Heart left ventricle (tissue), 16 donors: ENCODE data around the gene ANKRD39. TPM values are rescaled to one million over a fixed set of nuclear protein-coding genes. Genes with fewer than 3 reads are reported as not detected.

Source experiments
- ATAC-seq, 4 donors: fragments of 200-7000 bp; cut with Tn5 transposase; one replicate each; pipeline ENCODE4 v1.9.1; 2020 to 2022; ENCODE audit warnings: moderate library complexity in 4 of 4, mild to moderate bottlenecking in 3 of 4, moderate number of reproducible peaks in 1 of 4
- DNase-seq, 5 donors: peaks; one replicate each; pipeline ENCODE4 v3.0.0-alpha.2; 2020
- H3K27ac ChIP-seq, 12 donors: fragments of 200-600 bp; sonication (generic) in 4 of 12; one replicate each; pipeline versions ENCODE4 v1.5.0 to v1.8.0; 2016 to 2022; ENCODE audit warnings: mild to moderate bottlenecking in 2 of 12
- H3K27me3 ChIP-seq, 9 donors: fragments of 200-600 bp; sonication (generic) in 2 of 9; one replicate each; pipeline versions ENCODE4 v1.5.1 to v1.8.0; 2016 to 2022; ENCODE audit warnings: mild to moderate bottlenecking in 3 of 9
- H3K36me3 ChIP-seq, 9 donors: fragments of 200-600 bp; sonication (generic) in 2 of 9; one replicate each; pipeline versions ENCODE4 v1.5.0 to v1.8.0; 2018 to 2022; ENCODE audit warnings: mild to moderate bottlenecking in 2 of 9
- H3K4me1 ChIP-seq, 12 donors: fragments of 200-600 bp; sonication (generic) in 4 of 12; one replicate each; pipeline versions ENCODE4 v1.5.0 to v1.8.0; 2016 to 2022; ENCODE audit warnings: mild to moderate bottlenecking in 3 of 12
- H3K4me3 ChIP-seq, 12 donors: fragments of 200-600 bp; sonication (generic) in 4 of 12; one replicate each; pipeline versions ENCODE4 v1.5.0 to v1.8.0; 2017 to 2022; ENCODE audit warnings: mild to moderate bottlenecking in 9 of 12, moderate library complexity in 4 of 12
- H3K9me3 ChIP-seq, 12 donors: fragments of 200-600 bp; sonication (generic) in 4 of 12; one replicate each; pipeline versions ENCODE4 v1.5.0 to v1.8.0; 2016 to 2022; ENCODE audit warnings: mild to moderate bottlenecking in 1 of 12
- POLR2A ChIP-seq, 2 donors: fragments of 450-650 bp; IDR thresholded peaks; one replicate each; pipeline ENCODE4 v1.6.1; 2017; ENCODE audit warnings: antibody characterized with exemption in 2 of 2, mild to moderate bottlenecking in 2 of 2, moderate library complexity in 2 of 2
- WGBS, 4 donors: extraction: QIAGEN DNeasy Blood & Tissue Kit in 2 of 4; methylation state at CpG; one replicate each; pipeline versions ENCODE4 v1.1.5 to v1.1.7; 2013 to 2018; 5-methylcytosine and 5-hydroxymethylcytosine counted together
- intact Hi-C, 10 donors: fragments of 100-400 bp; cut with DNase I; formaldehyde crosslinking; loops; one replicate each; pipeline versions ENCODE4 v1.11.1 to v1.14.2; 2022
- polyA plus RNA-seq, 2 donors: library from polyadenylated mRNA; stranded (reverse); fragments of 200-250 nt; gene quantifications; one replicate each; pipeline ENCODE4 v1.2.3, GENCODE V29; 2013
- total RNA-seq, 9 donors: library from RNA; depleted of rRNA in 2 of 9; stranded (reverse); fragments of >200 nt in 2 of 9; fragmentation: NEBNext Ultra II Directional in 3 of 9; extraction: Animal tissue kit (Norgen Biotek cat#: 25700) in 3 of 9; gene quantifications; one replicate each; pipeline versions ENCODE4 v1.1.0 to v1.2.4, GENCODE V29; 2016 to 2023
- TF ChIP-seq, protein P1 (sequence below), 12 donors: fragments of 200-600 bp; sonication (generic) in 4 of 12; IDR thresholded peaks; one replicate each; pipeline versions ENCODE4 v1.5.0 to v1.8.0; 2018 to 2022; ENCODE audit warnings: antibody characterized with exemption in 12 of 12, mild to moderate bottlenecking in 5 of 12
- donor health status: ischemic (EF 13 %, LVEDD 7.1; RV severe dilation, severe dysfunction).
- donor health status: healthy with polysubstance abuse.
- donor health status: DM: no; HTN: yes; CAD: no.
- donor health status: DM: no; HTN: no; CAD: no.
- donor health status: ischemic (EF 25% LVEDD 6.9; RV normal size, moderate dysfunction).
- donor health status: ischemic (EF 25% LVEDD 5.7; RV mildly dilated, moderate dysfunction).
- donor health status: healthy.
- donor health status: DM: yes; HTN: yes; CAD: no.
- donor health status: ischemic (EF 35%, LVEDD 5.7; RV mildly dilated, moderate dysfunction).
- donor health status: nonischemic (EF 11% LVEDD 7.7; RV severe dilation, severe dysfunction).
- donor health status: DM: yes; HTN: yes; CAD: no.
- donor health status: PGD.
- donor health status: ischemic (EF 29% LVEDD 5.4; RV normal size, mild dysfunction).
- donor health status: nonischemic (EF 23%, LVEDD 6.1; RV moderate dilation, normal function).

ANKRD39 gene
- total and polyA plus RNA-seq, 11 donors = 13.3 to 33.4 (median 17.5) TPM

DNA sequence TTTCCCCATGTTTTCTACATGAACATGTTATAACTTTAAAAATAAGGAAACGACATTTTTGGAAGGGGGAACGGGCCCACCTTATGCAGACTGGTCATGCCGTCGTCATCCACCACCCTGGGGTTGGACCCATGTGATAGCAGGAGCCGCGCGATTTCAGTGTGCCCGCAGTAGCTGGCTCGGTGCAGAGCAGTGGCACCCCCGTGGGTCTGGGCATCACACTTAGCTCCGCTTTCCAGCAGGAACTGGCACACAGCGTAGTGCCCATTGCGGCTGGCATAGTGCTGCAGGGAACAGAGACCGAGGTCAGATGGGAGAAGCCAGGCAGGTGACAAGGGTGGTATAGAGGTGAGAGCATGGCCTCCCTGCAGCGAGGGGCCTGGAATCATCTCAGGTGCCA lies 4.5 kb downstream of the ANKRD39 start:
- WGBS, 4 donors = 93 to 96% (median 95%) methylated on average over 15 of the region's 15 CpGs
- intact Hi-C loops = loop anchor here in 1 of 10 donors (10.0 kb wide), 1 partner anchor 51 kb away; no protein-coding TSS in a partner anchor
- H3K9me3 ChIP-seq = no peaks in the 10 kb centered on the region
- H3K4me3 ChIP-seq = no peak overlapping the region
- no peak for TF ChIP-seq POLR2A (IDR thresholded peaks at IDR 0.05)
- TF ChIP-seq, protein P1, sequence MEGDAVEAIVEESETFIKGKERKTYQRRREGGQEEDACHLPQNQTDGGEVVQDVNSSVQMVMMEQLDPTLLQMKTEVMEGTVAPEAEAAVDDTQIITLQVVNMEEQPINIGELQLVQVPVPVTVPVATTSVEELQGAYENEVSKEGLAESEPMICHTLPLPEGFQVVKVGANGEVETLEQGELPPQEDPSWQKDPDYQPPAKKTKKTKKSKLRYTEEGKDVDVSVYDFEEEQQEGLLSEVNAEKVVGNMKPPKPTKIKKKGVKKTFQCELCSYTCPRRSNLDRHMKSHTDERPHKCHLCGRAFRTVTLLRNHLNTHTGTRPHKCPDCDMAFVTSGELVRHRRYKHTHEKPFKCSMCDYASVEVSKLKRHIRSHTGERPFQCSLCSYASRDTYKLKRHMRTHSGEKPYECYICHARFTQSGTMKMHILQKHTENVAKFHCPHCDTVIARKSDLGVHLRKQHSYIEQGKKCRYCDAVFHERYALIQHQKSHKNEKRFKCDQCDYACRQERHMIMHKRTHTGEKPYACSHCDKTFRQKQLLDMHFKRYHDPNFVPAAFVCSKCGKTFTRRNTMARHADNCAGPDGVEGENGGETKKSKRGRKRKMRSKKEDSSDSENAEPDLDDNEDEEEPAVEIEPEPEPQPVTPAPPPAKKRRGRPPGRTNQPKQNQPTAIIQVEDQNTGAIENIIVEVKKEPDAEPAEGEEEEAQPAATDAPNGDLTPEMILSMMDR (IDR thresholded peaks at IDR 0.05) = no peak
- DNase-seq (no peak), ATAC-seq (no peak)
- no peaks in the 10 kb centered on the region for H3K27me3 ChIP-seq
- H3K27ac ChIP-seq = no peak overlapping the region
- H3K4me1 ChIP-seq = peaks cover 0 to 18% (median 12%) of the 10 kb centered on the region in 12 donors
- peaks cover 0 to 62% (median 56%) of the 10 kb centered on the region in 9 donors for H3K36me3 ChIP-seq

DNA sequence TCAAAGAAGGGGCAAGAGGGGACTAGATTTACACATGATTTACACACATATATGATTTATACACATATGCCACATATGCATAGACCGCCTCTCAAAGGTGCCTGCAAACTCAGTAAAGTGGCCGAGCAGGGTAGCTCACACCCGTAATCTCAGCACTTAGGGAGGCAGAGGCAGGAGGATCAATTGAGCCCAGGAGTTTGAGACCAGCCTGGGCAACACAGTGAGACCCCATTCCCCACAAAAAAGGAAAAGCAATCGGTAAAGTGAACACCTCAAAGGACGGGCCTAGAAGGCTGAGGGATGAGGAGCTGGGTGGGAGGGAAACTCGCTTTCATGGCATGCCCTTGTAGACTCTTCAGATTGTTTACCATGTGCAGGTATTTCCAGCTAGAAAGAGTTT lies 5.1 kb downstream of the ANKRD39 start:
- no peak for DNase-seq
- Histone ChIP-seq H3K36me3 (peaks cover 0 to 69% (median 63%) of the 10 kb centered on the region in 9 donors), H3K4me1 (peaks cover 0 to 17% (median 12%) of the 10 kb centered on the region in 12 donors), H3K27ac (no peak overlapping the region), H3K9me3 (no peaks in the 10 kb centered on the region), H3K27me3 (no peaks in the 10 kb centered on the region), H3K4me3 (no peak overlapping the region)
- intact Hi-C loops = loop anchor here in 1 of 10 donors (10.0 kb wide), 1 partner anchor 52 kb away; no protein-coding TSS in a partner anchor
- WGBS, 4 donors = 95 to 99% (median 95%) methylated on average over 6 of the region's 6 CpGs
- TF ChIP-seq, protein P1 (IDR thresholded peaks at IDR 0.05) = no peak
- no peak for TF ChIP-seq POLR2A (IDR thresholded peaks at IDR 0.05)
- no peak for ATAC-seq

DNA sequence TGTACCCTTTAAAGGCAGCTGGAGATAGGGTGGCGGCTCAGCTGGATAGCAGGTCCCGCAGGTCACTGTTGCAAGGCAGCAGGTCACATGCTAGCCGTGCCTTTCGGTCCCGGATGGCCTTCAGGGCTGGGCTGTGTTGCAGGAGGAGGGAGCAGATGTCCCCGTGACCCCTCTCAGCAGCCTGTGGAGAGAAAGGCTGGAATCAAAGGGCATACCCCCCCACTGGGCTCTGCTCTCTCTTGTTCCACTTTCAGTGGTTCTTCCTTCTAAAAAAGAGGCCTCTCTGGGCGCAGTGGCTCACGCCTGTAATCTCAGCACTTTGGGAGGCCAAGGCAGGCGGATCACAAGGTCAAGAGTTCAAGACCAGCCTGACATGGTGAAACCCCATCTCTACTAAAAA lies 9.6 kb downstream of the ANKRD39 start:
- DNase-seq (peak in 1 of 5 donors; percentile 27), ATAC-seq (peak in 2 of 4 donors; percentile 6 to 53)

DNA sequence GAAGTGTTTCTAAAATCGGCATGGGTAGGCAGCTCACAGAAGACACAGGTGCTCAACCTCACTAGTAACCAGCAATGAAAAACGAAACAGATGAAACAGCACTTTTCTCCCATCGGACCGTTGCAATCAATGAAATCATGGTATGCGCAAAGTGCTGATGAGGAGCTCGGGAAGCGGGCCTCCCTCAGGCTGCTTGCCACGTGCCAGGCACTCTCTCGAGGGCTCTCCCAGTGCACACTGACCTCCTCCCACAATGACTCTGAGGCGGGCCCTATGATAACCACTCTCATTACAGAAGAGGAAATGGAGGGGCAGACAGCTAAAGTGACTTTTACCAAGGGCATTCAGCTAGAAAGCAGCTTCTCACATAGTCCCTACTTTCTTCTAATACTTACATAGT lies 10.2 kb downstream of the ANKRD39 start:
- no peaks in the 10 kb centered on the region for H3K27me3 ChIP-seq
- peak overlapping the region in 2 of 12 donors; percentile 24 to 50 for H3K27ac ChIP-seq
- TF ChIP-seq, protein P1 (IDR thresholded peaks at IDR 0.05) = no peak
- H3K4me1 ChIP-seq = peaks cover 0 to 23% (median 4%) of the 10 kb centered on the region in 12 donors
- H3K4me3 ChIP-seq = no peak overlapping the region
- DNase-seq = no peak
- 77 to 84% (median 79%) methylated on average over 10 of the region's 10 CpGs for WGBS, 4 donors
- intact Hi-C loops = loop anchor here in 1 of 10 donors (10.0 kb wide), 1 partner anchor 267 kb away; the partner anchor contains the start of gene ANKRD36
- H3K9me3 ChIP-seq = no peaks in the 10 kb centered on the region
- peaks cover 0 to 66% (median 60%) of the 10 kb centered on the region in 9 donors for H3K36me3 ChIP-seq
- no peak for ATAC-seq

More for the DNA sequence above, 9.6 kb downstream of the ANKRD39 start:
- H3K4me3 ChIP-seq = no peak overlapping the region
- peaks cover 0 to 17% (median 4%) of the 10 kb centered on the region in 12 donors for H3K4me1 ChIP-seq
- no peaks in the 10 kb centered on the region for H3K9me3 ChIP-seq
- no peaks in the 10 kb centered on the region for H3K27me3 ChIP-seq
- WGBS, 4 donors = 61 to 69% (median 67%) methylated on average over 8 to 9 of the region's 9 CpGs
- H3K27ac ChIP-seq = peak overlapping the region in 2 of 12 donors; percentile 24 to 50
- TF ChIP-seq POLR2A (IDR thresholded peaks at IDR 0.05) = no peak
- TF ChIP-seq, protein P1 (IDR thresholded peaks at IDR 0.05) = no peak
- peaks cover 0 to 73% (median 67%) of the 10 kb centered on the region in 9 donors for H3K36me3 ChIP-seq
- intact Hi-C loops = loop anchor here in 1 of 10 donors (10.0 kb wide), 1 partner anchor 267 kb away; the partner anchor contains the start of gene ANKRD36
